ENCODE results near the gene GANAB. TPM values are rescaled to one million over a fixed set of nuclear protein-coding genes. Genes with fewer than 3 reads are reported as not detected.
A peak's percentile ranks its signal among the peaks of the same experiment; 100 is the strongest.
"Not testable (repeated sequence)": the region's sequence is repeated elsewhere in the genome, so short reads cannot be mapped to it uniquely, and the experiment has no call there.

GANAB gene
- total and polyA plus RNA-seq, 3 donors from 2014 or later: 152 to 219 (median 190) TPM

GRCh38 chr11:62652161-62653006 lies 6.0 kb upstream of the GANAB start:
- peak overlapping the region; percentile 60 to 92 for H3K27ac ChIP-seq
- no peaks in the 10 kb centered on the region for H3K27me3 ChIP-seq
- H3K4me3 ChIP-seq: peak overlapping the region; percentile 78 to 87
- TF ChIP-seq POLR2A (IDR thresholded peaks at IDR 0.05) (no peak), CTCF (IDR thresholded peaks at IDR 0.05) (no peak)
- H3K4me1 ChIP-seq: peaks cover 12% of the 10 kb centered on the region
- intact Hi-C loops (cut with DNase I; ENCODE audit: low total_unique reads): no loop called here
- H3K9me3 ChIP-seq: no peaks in the 10 kb centered on the region
- no peak for DNase-seq
- H3K36me3 ChIP-seq (ENCODE audit: low read depth, missing control alignments): no peaks in the 10 kb centered on the region
- 36 to 38% methylated on average over 15 to 16 of the region's 16 CpGs for WGBS, 2 donors

- intact Hi-C loops (cut with DNase I; ENCODE audit: low total_unique reads); DNase-seq: not testable (repeated sequence)
- WGBS, 2 donors: 91 to 94% methylated on average over 12 of the region's 12 CpGs
Measured at GRCh38 chr11:62650283-62650682, 3.9 kb upstream of the GANAB start.

GRCh38 chr11:62649486-62649885 lies 3.1 kb upstream of the GANAB start:
- DNase-seq: no peak
- WGBS, 2 donors: 88 to 100% methylated on average over 1 to 11 of the region's 11 CpGs
- Histone ChIP-seq H3K27me3 (no peaks in the 10 kb centered on the region), H3K4me1 (peaks cover 24% of the 10 kb centered on the region), H3K9me3 (no peaks in the 10 kb centered on the region), H3K4me3 (no peak overlapping the region), H3K36me3 (ENCODE audit: low read depth, missing control alignments) (no peaks in the 10 kb centered on the region), H3K27ac (no peak overlapping the region)
- TF ChIP-seq POLR2A (IDR thresholded peaks at IDR 0.05): no peak
- TF ChIP-seq CTCF (IDR thresholded peaks at IDR 0.05): no peak
- intact Hi-C loops (cut with DNase I; ENCODE audit: low total_unique reads): no loop called here

More at GRCh38 chr11:62650283-62650682, 3.9 kb upstream of the GANAB start:
- peaks cover 17% of the 10 kb centered on the region for H3K4me1 ChIP-seq
- not testable (repeated sequence) for H3K27ac ChIP-seq; H3K27me3 ChIP-seq; H3K9me3 ChIP-seq; H3K36me3 ChIP-seq (ENCODE audit: low read depth, missing control alignments); H3K4me3 ChIP-seq

- DNase-seq: no peak
- WGBS, 2 donors: 85% methylated on average over 11 of the region's 11 CpGs; no CpG with 5 or more reads in 1 of the 2 donors
- intact Hi-C loops (cut with DNase I; ENCODE audit: low total_unique reads): no loop called here
- Histone ChIP-seq H3K4me3 (no peak overlapping the region), H3K27ac (no peak overlapping the region), H3K4me1 (peaks cover 25% of the 10 kb centered on the region), H3K36me3 (ENCODE audit: low read depth, missing control alignments) (no peaks in the 10 kb centered on the region), H3K27me3 (no peaks in the 10 kb centered on the region), H3K9me3 (no peaks in the 10 kb centered on the region)
- no peak for TF ChIP-seq POLR2A (IDR thresholded peaks at IDR 0.05)
- no peak for TF ChIP-seq CTCF (IDR thresholded peaks at IDR 0.05)
Measured at GRCh38 chr11:62648967-62649364, 2.6 kb upstream of the GANAB start.

- TF ChIP-seq POLR2A (IDR thresholded peaks at IDR 0.05): no peak
- TF ChIP-seq CTCF (IDR thresholded peaks at IDR 0.05): no peak
- Histone ChIP-seq H3K4me1 (peaks cover 25% of the 10 kb centered on the region), H3K27me3 (no peaks in the 10 kb centered on the region), H3K27ac (no peak overlapping the region), H3K36me3 (ENCODE audit: low read depth, missing control alignments) (no peaks in the 10 kb centered on the region), H3K9me3 (no peaks in the 10 kb centered on the region), H3K4me3 (no peak overlapping the region)
- no peak for DNase-seq
- intact Hi-C loops (cut with DNase I; ENCODE audit: low total_unique reads): no loop called here
- 87 to 90% methylated on average over 14 to 24 of the region's 24 CpGs for WGBS, 2 donors
Measured at GRCh38 chr11:62648185-62648966, 2.0 kb upstream of the GANAB start.

All from testis (tissue), 3 donors.